ENCODE results near the gene SECTM1. TPM values are rescaled to one million over a fixed set of nuclear protein-coding genes. Genes with fewer than 3 reads are reported as not detected.

Gene SECTM1
- total and polyA plus RNA-seq, 9 of the 15 experiments (the other 6 are each of a cell fraction or from before 2014, with no cell fraction given): 0.11 to 0.46 (median 0.18) TPM; not detected in 6

GRCh38 chr17:82367724-82368524 lies 34.4 kb upstream of the SECTM1 start (continued):
- TF ChIP-seq TSHZ1 (CRISPR knock-in tag; IDR thresholded peaks at IDR 0.05): no peak
- no peak for TF ChIP-seq STAT6 (CRISPR knock-in tag; IDR thresholded peaks at IDR 0.05)
- no peak for TF ChIP-seq MAFG (tag; conservative IDR thresholded peaks at IDR 0.05)
- TF ChIP-seq CREB5 (CRISPR knock-in tag; IDR thresholded peaks at IDR 0.05): no peak
- TF ChIP-seq KDM4B (IDR thresholded peaks at IDR 0.05; ENCODE audit: borderline replicate concordance in 2 of 2, low read depth in 1 of 2): no peak
- TF ChIP-seq RAD51 (IDR thresholded peaks at IDR 0.05; ENCODE audit: borderline replicate concordance, low read depth): no peak
- peak; percentile 37; the same call in 1 of the 2 replicates for TF ChIP-seq CREB3L1 (IDR thresholded peaks at IDR 0.05; ENCODE audit: borderline replicate concordance, low read depth)
- TF ChIP-seq ZNF436 (CRISPR knock-in tag; IDR thresholded peaks at IDR 0.05): no peak
- peak; percentile 67 for TF ChIP-seq HMBOX1 (IDR thresholded peaks at IDR 0.05)
- TF ChIP-seq TAL1 (IDR thresholded peaks at IDR 0.05): no peak
- peak; percentile 50; the same call in 1 of the 2 replicates for TF ChIP-seq PHF8 (IDR thresholded peaks at IDR 0.05; ENCODE audit: borderline replicate concordance, low read length)
- TF ChIP-seq FOXK2 (conservative IDR thresholded peaks at IDR 0.05 in 1 of 2, IDR thresholded peaks at IDR 0.05 in 1 of 2; ENCODE audit: low read depth in 2 of 2): peak in 1 of 2 experiments; percentile 44; a peak in 2 of 4 replicates
- no peak for TF ChIP-seq MCM3 (IDR thresholded peaks at IDR 0.05)
- TF ChIP-seq NFRKB (IDR thresholded peaks at IDR 0.05; ENCODE audit: low read depth): no peak
- TF ChIP-seq TCFL5 (CRISPR knock-in tag; conservative IDR thresholded peaks at IDR 0.05): no peak
- no peak for TF ChIP-seq NONO (IDR thresholded peaks at IDR 0.05; ENCODE audit: low read depth in 2 of 2, low read length in 1 of 2)
- no peak for TF ChIP-seq ESRRB (CRISPR knock-in tag; IDR thresholded peaks at IDR 0.05; ENCODE audit: borderline replicate concordance)
